K562 (cell line): ENCODE data around the gene XPR1. TPM values are rescaled to one million over a fixed set of nuclear protein-coding genes. Genes with fewer than 3 reads are reported as not detected.

ENCODE experiments used
- ARID1B ChIP-seq: fragments of 450-650 bp; IDR thresholded peaks from 2 replicates; pipeline ENCODE4 v1.6.1; 2016; ENCODE audit warnings: antibody characterized with exemption, mild to moderate bottlenecking, inconsistent platforms
- CBFB ChIP-seq: sonication (generic); formaldehyde crosslinking; IDR thresholded peaks from 2 replicates; pipeline ENCODE4 v1.4.0; 2020; ENCODE audit warnings: mild to moderate bottlenecking, missing genetic modification reagents
- CREM ChIP-seq: IDR thresholded peaks from 2 replicates; pipeline ENCODE4 v1.6.1; 2014; ENCODE audit warnings: antibody characterized with exemption, low read depth
- DPF2 ChIP-seq: fragments of 450-650 bp; IDR thresholded peaks from 2 replicates; pipeline ENCODE4 v1.6.1; 2016
- FUS ChIP-seq: fragments of 200-400 bp; formaldehyde crosslinking; optimal IDR thresholded peaks from 2 replicates; pipeline ENCODE3; 2017; ENCODE audit warnings: low read depth, low read length
- GTF2A2 ChIP-seq: IDR thresholded peaks from 2 replicates; pipeline ENCODE4 v1.6.1; 2016; ENCODE audit warnings: mild to moderate bottlenecking, missing genetic modification characterization, missing compliant biosample characterization
- HDAC1 ChIP-seq, 2 experiments: fragments of 450-650 bp; IDR thresholded peaks; 2 replicates each; pipeline ENCODE4 v1.6.1; 2016 to 2017; ENCODE audit warnings: inconsistent platforms in 1 of 2, mild to moderate bottlenecking in 1 of 2, moderate library complexity in 1 of 2
- HOXB6 ChIP-seq: fragments of 250-450 bp; sonication (Bioruptor Pico); IDR thresholded peaks from 2 replicates; pipeline ENCODE4 v1.5.1; 2022; ENCODE audit warnings: mild to moderate bottlenecking, borderline replicate concordance
- MAFG ChIP-seq: fragments of 450-650 bp; conservative IDR thresholded peaks from 2 replicates; pipeline ENCODE4 v1.6.1; 2016; ENCODE audit warnings: missing genetic modification characterization, missing compliant biosample characterization
- MECOM ChIP-seq: fragments of 250-450 bp; sonication (Bioruptor Pico); IDR thresholded peaks from 2 replicates; pipeline ENCODE4 v1.8.0; 2022; ENCODE audit warnings: inconsistent platforms
- NFE2L1 ChIP-seq: fragments of 450-650 bp; IDR thresholded peaks from 2 replicates; pipeline ENCODE4 v1.6.1; 2016; ENCODE audit warnings: missing genetic modification characterization, low read depth, mild to moderate bottlenecking, missing compliant biosample characterization, moderate library complexity, borderline replicate concordance
- RBM17 ChIP-seq: fragments of 200-400 bp; formaldehyde crosslinking; IDR thresholded peaks from 2 replicates; pipeline ENCODE4 v1.6.1; 2017; ENCODE audit warnings: low read depth, mild to moderate bottlenecking, low read length, borderline replicate concordance
- SREBF1 ChIP-seq: fragments of 150-350 bp; IDR thresholded peaks from 2 replicates; pipeline ENCODE4 v1.6.1; 2014; ENCODE audit warnings: antibody characterized with exemption, low read depth, low read length, borderline replicate concordance
- TCF7L2 ChIP-seq: fragments of 150-350 bp; IDR thresholded peaks from 2 replicates; pipeline ENCODE4 v1.6.1; 2016; ENCODE audit warnings: low read depth, mild to moderate bottlenecking, low read length, moderate library complexity
- ZFX ChIP-seq: sonication (generic); formaldehyde crosslinking; IDR thresholded peaks from 2 replicates; pipeline ENCODE4 v1.8.0; 2022; ENCODE audit warnings: mild to moderate bottlenecking, missing genetic modification reagents, moderate library complexity
- ZNF217 ChIP-seq: sonication (generic); formaldehyde crosslinking; IDR thresholded peaks from 2 replicates; pipeline ENCODE4 v1.8.0; 2022; ENCODE audit warnings: mild to moderate bottlenecking, missing genetic modification reagents
- polyA plus RNA-seq, 8 experiments: library from polyadenylated mRNA; depleted of rRNA in 4 of 8; stranded (reverse) in 5 of 8; unstranded in 3 of 8; fragments of >200 nt; fragmentation: Nextera tagmentation in 2 of 8; fragmentation: Illumina TruSeq in 1 of 8; extraction: Ambion mirVana in 2 of 8; extraction: Trizol in 1 of 8; gene quantifications; 2 replicates each; pipeline versions ENCODE4 v1.2.1 to v1.2.3, GENCODE V29; 2011 to 2014; ENCODE audit warnings: inconsistent platforms in 1 of 8, missing spikeins in 1 of 8
- total RNA-seq, 7 experiments: library from RNA; depleted of rRNA in 6 of 7; stranded (reverse); fragments of >200 nt in 6 of 7; fragmentation: Illumina TruSeq in 2 of 7; extraction: Trizol in 2 of 7; gene quantifications; 2 replicates each; pipeline versions ENCODE4 v1.2.1 to v1.2.3, GENCODE V29; 2011 to 2021; ENCODE audit warnings: low replicate concordance in 1 of 7
- TF ChIP-seq, protein P1 (sequence below): IDR thresholded peaks from 2 replicates; pipeline ENCODE4 v1.6.1; 2012; ENCODE audit warnings: low read depth, low read length, improper control_type of control experiment, borderline replicate concordance
- TF ChIP-seq, protein P2 (sequence below), 3 experiments: fragments of 200-800 bp in 1 of 3; sonication (Bioruptor generic) in 1 of 3; sonication (generic) in 1 of 3; formaldehyde crosslinking in 1 of 3; IDR thresholded peaks; 2 replicates each; pipeline versions ENCODE4 v1.6.1 to v1.8.0; 2016 to 2022; ENCODE audit warnings: mild to moderate bottlenecking in 2 of 3, missing compliant biosample characterization in 2 of 3, missing genetic modification characterization in 2 of 3, missing genetic modification reagents in 1 of 3
- TF ChIP-seq, protein P3 (sequence below): sonication (generic); formaldehyde crosslinking; IDR thresholded peaks from 2 replicates; pipeline ENCODE4 v1.8.1; 2023; ENCODE audit warnings: missing genetic modification reagents, mild to moderate bottlenecking, borderline replicate concordance

XPR1 gene
- total and polyA plus RNA-seq, 9 of the 15 experiments (the other 6 are each of a cell fraction or from before 2014, with no cell fraction given): 3.0 to 66.2 (median 38.6) TPM

DNA sequence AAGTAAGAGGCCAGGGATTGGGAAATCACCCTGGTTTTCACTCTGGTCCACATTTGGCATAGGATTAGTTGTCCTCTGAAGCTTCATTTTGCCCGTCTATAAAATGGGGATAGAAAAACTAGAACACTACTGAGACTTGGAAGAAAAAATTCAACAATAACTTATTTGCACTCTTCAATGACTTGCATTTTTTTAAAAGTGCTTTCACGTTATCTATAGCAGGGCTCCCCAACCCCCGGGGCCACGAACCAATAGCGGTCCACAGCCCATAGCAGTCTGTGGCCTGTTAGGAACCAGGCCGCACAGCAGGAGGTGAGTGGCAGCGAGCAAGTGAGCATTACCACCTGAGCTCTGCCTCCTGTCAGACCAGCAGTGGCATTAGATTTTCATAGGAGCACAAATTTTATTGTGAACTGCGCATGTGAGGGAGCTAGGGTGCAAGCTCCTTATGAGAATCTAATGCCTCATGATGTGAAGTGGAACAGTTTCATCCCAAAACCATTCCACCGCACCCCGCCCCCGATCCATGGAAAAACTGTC lies 283.7 kb downstream of the XPR1 start (continued):
- no peak for TF ChIP-seq RBM17
- TF ChIP-seq ZFX: no peak
- no peak for TF ChIP-seq ZNF217 (CRISPR knock-in tag)
- TF ChIP-seq CREM: no peak
- TF ChIP-seq SREBF1: no peak
- TF ChIP-seq CBFB (CRISPR knock-in tag): no peak
- TF ChIP-seq HOXB6 (CRISPR knock-in tag): no peak
- TF ChIP-seq ARID1B: peak; percentile 32; the same call in 1 of the 2 replicates
- TF ChIP-seq, protein P1, sequence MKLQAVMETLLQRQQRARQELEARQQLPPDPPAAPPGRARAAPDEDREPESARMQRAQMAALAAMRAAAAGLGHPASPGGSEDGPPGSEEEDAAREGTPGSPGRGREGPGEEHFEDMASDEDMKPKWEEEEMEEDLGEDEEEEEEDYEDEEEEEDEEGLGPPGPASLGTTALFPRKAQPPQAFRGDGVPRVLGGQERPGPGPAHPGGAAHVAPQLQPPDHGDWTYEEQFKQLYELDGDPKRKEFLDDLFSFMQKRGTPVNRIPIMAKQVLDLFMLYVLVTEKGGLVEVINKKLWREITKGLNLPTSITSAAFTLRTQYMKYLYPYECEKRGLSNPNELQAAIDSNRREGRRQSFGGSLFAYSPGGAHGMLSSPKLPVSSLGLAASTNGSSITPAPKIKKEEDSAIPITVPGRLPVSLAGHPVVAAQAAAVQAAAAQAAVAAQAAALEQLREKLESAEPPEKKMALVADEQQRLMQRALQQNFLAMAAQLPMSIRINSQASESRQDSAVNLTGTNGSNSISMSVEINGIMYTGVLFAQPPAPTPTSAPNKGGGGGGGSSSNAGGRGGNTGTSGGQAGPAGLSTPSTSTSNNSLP: no peak
- TF ChIP-seq TCF7L2: no peak
- TF ChIP-seq, protein P2, sequence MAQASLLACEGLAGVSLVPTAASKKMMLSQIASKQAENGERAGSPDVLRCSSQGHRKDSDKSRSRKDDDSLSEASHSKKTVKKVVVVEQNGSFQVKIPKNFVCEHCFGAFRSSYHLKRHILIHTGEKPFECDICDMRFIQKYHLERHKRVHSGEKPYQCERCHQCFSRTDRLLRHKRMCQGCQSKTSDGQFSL (CRISPR knock-in tag; IDR thresholded peaks at IDR 0.05): no peak
- TF ChIP-seq, protein P2 (tag; IDR thresholded peaks at IDR 0.05): no peak
- no peak for TF ChIP-seq MECOM
- TF ChIP-seq GTF2A2 (tag): no peak
- TF ChIP-seq MAFG (tag): peak; percentile 94
- TF ChIP-seq NFE2L1 (tag): peak; percentile 76
- peak; percentile 16; the same call in 1 of the 2 replicates for TF ChIP-seq DPF2
- no peak for TF ChIP-seq FUS
- TF ChIP-seq HDAC1 (IDR thresholded peaks at IDR 0.05): no peak
- TF ChIP-seq, protein P3, sequence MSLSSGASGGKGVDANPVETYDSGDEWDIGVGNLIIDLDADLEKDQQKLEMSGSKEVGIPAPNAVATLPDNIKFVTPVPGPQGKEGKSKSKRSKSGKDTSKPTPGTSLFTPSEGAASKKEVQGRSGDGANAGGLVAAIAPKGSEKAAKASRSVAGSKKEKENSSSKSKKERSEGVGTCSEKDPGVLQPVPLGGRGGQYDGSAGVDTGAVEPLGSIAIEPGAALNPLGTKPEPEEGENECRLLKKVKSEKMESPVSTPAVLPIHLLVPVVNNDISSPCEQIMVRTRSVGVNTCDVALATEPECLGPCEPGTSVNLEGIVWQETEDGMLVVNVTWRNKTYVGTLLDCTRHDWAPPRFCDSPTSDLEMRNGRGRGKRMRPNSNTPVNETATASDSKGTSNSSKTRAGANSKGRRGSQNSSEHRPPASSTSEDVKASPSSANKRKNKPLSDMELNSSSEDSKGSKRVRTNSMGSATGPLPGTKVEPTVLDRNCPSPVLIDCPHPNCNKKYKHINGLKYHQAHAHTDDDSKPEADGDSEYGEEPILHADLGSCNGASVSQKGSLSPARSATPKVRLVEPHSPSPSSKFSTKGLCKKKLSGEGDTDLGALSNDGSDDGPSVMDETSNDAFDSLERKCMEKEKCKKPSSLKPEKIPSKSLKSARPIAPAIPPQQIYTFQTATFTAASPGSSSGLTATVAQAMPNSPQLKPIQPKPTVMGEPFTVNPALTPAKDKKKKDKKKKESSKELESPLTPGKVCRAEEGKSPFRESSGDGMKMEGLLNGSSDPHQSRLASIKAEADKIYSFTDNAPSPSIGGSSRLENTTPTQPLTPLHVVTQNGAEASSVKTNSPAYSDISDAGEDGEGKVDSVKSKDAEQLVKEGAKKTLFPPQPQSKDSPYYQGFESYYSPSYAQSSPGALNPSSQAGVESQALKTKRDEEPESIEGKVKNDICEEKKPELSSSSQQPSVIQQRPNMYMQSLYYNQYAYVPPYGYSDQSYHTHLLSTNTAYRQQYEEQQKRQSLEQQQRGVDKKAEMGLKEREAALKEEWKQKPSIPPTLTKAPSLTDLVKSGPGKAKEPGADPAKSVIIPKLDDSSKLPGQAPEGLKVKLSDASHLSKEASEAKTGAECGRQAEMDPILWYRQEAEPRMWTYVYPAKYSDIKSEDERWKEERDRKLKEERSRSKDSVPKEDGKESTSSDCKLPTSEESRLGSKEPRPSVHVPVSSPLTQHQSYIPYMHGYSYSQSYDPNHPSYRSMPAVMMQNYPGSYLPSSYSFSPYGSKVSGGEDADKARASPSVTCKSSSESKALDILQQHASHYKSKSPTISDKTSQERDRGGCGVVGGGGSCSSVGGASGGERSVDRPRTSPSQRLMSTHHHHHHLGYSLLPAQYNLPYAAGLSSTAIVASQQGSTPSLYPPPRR (CRISPR knock-in tag): no peak
